Inferior parietal cortex (tissue), 1 donor: ENCODE data around the gene U2AF2.
"Not testable (repeated sequence)": the region's sequence is repeated elsewhere in the genome, so short reads cannot be mapped to it uniquely, and the experiment has no call there.

Experiments used
- DNase-seq: peaks from one replicate; pipeline ENCODE4 v3.0.0-alpha.2; 2016; ENCODE audit errors: extremely low spot score

U2AF2 gene

DNA sequence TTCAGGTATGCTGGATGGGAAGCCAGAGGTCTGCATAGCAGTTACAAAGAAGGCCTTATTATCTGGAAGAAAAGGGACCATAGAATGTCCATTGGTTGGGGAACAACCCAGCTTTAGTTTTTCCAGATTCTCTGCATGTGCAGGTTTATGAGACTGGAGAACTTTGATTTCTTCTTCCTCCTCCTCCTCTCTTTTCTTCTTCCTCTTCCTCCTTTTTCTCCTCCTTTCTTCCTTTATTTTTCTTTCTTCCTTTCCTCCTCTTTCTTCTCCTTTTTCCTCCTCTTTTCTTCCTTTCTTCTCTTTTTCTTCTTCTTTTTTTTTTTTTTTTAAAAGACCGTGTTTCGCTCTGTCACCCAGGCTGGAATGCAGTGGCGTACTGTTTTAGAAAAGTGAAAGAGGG lies 51.1 kb downstream of the U2AF2 start:
- no peak for DNase-seq

DNA sequence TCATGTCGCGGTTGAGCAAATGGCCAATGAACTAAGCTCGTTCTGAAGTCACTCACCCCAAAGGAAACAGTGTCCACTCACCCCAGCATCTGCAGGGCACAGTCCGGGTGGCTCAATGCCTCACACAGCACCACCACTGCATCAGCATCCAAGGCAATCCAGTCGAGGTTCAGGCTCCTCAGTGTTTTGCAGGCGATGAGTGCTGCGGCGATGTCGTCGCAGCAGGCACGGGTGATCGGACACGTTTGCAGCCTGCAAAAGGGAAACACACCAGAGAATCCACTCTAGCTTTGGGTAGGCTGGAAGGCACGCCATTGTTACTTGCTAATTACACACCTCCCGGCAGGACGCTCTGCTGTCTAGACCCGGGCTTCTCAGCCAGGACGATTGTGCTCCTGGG lies 56.9 kb downstream of the U2AF2 start:
- no peak for DNase-seq

DNA sequence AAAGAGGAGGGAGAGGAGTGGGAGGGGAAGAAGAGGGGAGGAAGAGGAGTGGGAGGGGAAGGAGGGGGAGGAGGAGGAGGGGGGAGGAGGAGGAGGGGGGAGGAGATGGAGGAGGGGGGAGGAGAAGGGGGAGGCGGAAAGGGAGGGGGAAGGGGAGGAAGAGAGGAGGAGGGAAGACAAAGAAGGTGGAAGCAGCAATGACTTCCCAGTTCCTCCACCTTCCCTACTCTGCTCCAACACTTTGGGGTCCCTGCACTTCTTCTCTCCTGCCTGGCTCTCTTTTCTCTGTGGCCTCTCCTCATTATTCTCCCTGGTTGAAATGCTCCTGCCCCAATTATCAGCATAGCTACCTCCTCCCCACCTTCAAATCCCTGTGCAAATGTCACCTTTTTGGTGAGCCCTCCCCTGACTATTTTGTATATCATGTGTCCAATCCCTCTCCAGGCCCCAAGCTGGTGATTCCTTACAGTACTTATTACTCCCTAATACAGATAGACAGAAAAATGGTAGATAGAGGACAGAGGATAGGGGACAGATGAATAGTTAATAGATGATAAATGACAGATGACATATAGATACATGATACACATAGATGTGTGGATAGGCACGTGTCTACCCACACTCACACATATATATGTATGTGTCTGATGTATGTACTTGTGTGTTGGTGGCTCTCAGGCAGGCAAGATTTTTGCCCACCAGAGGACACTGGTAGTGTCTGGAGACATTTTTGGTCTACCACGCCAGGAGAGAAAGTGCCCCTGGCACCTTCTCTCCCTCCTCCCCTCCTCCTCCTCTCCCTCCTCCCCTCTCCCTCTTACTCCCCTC lies 58.2 kb downstream of the U2AF2 start:
- DNase-seq, result no peak

DNA sequence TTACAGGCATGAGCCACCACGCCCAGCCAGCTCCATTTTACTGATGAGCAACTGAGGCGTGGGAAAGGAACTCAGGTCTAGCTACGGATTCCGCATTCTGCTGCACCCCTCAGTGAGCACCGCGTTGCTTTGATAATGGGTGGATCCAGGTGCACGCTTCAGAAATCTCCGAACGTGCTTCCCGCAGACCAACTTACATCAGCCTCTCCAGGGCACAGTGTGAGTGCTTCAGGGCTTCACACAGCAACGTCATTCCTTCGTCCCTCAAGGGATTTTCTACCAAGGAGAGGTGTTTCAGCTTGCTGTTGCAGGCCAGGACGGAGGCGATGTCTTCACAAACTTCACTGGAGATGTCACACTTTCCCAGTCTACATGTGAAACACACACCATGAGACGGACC lies 61.7 kb downstream of the U2AF2 start:
- DNase-seq, result no peak

GRCh38 chr19:55717251-55717650 lies 62.4 kb downstream of the U2AF2 start:
- no peak for DNase-seq

DNA sequence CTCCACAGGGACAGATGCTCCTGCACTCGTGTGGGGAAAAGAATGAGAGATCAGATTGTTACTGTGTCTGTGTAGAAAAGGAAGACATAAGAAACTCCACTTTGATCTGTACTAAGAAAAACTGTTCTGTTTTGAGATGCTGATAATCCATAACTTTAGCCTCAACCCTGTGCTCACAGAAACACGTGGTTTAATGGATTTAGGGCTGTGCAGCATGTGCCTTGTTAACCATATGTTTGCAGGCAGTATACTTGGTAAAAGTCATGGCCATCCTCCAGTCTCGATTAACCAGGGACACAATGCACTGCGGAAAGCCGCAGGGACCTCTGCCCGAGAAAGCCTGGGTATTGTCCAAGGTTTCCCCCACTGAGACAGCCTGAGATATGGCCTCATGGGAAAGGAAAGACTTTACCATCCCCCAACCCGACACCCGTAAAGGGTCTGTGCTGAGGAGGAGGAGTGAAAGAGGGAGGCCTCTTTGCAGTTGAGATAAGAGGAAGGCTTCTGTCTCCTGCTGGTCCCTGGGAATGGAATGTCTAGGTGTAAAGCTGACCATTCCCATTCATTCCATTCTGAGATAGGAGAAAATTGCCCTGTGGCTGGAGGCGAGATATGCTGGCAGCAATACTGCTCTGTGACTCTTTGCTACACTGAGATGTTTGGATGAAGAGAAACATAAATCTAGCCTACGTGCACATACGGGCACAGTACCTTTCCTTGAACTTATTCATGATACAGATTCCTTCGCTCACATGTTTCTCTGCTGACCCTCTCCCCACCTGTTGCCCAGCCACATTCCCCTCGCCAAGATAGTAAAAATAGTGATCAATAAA lies 63.3 kb downstream of the U2AF2 start:
- not testable (repeated sequence) for DNase-seq

- DNase-seq, result no peak
Measured at GRCh38 chr19:55720214-55720746, 65.4 kb downstream of the U2AF2 start.

- DNase-seq, result no peak
Measured at GRCh38 chr19:55720801-55721200, 66.0 kb downstream of the U2AF2 start.

GRCh38 chr19:55723491-55723890 lies 68.7 kb downstream of the U2AF2 start:
- DNase-seq, result no peak
